Islet precursor cell (in vitro differentiated cells): ENCODE data around the gene TRIM47.
"Not testable (repeated sequence)": the region's sequence is repeated elsewhere in the genome, so short reads cannot be mapped to it uniquely, and the experiment has no call there.

Experiments used
- DNase-seq: peaks from one replicate; pipeline ENCODE4 v3.0.0-alpha.2; 2018

Gene TRIM47

GRCh38 chr17:75865404-75866188 lies 12.8 kb downstream of the TRIM47 start:
- not testable (repeated sequence) for DNase-seq

DNA sequence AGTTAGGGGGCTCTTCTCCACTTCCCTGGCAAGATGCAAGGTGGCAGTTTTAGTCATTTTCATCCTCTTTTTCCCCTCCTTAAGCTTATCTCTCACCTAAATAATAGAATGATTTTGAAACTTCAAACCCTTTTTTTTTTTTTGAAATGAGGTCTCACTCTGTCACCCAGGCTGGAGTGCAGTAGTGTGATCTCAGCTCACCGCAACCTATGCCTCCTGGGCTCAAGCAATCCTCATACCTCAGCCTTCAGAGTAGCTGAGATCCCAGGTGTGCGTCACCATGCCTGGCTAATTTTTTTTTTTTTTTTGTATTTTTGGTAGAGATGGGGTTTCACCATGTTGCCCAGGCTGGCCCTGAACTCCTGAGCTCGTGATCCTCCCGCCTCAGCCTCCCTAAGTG lies 13.5 kb downstream of the TRIM47 start:
- DNase-seq, result not testable (repeated sequence)

DNA sequence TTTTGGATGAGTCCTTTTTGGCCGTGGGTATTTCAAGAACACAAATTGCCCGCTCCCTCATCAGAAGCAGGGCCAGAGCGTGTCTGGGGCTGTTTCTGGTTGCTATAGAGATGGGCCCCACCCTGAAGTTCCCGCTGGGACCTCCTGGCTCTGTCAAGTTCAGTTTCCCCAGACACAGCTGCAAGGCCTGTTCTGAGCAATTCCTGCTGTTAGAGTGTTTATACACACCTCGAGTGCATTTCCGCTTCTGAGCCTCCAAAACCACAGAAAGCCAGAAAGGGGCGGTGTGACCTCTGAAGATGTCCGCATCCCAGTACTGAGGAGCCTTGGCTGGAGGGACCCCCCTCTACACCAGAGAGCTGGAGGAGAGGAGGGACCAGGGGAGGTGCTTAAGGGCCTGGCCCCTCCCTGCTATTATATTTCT lies 13.9 kb downstream of the TRIM47 start:
- no peak for DNase-seq

DNA sequence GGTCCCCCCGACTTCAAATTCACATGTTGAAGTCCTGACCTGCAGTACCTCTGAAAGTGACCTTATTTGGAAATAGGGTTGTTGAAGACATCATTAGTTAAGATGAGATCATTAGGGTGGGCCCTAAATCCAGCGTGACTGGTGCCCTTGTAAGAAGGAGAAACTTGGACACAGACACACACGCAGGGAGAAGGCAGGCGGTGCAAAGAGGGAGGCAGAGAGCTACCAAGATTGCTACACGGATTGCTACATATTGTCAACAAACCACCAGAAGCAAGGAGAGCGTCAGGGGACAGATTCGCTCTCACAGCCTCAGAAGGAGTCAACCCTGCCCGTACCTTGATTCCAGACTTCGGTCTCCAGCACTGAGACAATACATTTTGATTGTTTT lies 16.5 kb downstream of the TRIM47 start:
- DNase-seq, result no peak

DNA sequence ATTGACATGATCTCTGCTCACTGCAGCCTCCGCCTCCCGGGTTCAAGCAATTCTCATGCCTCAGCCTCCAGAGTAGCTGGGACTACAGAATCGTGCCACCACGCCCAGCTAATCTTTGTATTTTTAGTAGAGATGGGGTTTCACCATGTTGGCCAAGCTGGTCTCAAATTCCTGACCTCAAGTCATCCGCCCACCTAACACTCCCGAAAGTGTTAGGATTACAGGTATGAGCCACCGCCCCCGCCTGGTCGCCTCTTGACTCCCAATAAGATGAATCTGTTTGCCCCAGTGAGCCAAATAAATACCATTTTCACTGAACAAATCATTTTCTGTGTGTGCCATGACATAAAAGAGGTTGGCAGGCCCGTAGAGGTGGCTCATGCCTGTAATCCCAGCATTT lies 19.0 kb downstream of the TRIM47 start:
- not testable (repeated sequence) for DNase-seq

DNA sequence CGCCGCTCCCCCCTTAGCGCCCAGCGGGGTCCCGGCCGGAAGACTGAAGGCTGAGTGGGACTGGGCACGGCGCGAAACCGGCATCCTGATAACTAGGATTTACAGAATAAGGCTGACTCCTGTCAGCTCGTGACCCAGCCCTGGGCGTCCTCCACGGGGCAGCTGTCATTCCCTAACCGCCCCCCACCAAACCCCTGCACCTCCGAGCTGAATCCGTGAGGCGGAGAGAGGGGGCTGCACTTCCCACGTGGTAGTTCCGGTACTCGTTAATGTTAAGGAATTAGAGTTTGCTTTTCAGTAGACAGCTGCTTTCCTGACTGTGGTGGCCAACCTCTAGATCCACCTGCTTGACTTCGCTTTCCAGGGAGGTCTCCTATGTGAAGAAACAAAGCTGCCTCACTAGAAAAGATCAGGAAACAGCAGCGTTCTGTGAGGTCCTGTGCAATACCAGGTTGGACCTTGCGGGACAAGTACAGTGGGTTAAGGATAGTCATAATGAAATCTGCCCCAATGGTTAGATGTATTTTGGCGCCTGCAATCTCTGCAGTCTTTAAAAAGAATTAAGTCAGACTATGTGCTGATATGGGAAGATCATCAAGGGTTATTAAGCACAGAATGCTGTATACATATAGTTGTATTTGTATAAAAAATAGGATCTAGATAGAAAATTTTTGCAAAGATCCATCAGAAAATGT lies 22.2 kb downstream of the TRIM47 start:
- DNase-seq, result peak; percentile 83

GRCh38 chr17:75855310-75856061 lies 22.9 kb downstream of the TRIM47 start, which contains the start of gene WBP2:
WBP2 (minus strand) TSS chr17:75855335; CDS start chr17:75855297, 38 bp downstream.
- peak; percentile 100 for DNase-seq

GRCh38 chr17:75854881-75855309 lies 23.5 kb downstream of the TRIM47 start:
- DNase-seq, result no peak

DNA sequence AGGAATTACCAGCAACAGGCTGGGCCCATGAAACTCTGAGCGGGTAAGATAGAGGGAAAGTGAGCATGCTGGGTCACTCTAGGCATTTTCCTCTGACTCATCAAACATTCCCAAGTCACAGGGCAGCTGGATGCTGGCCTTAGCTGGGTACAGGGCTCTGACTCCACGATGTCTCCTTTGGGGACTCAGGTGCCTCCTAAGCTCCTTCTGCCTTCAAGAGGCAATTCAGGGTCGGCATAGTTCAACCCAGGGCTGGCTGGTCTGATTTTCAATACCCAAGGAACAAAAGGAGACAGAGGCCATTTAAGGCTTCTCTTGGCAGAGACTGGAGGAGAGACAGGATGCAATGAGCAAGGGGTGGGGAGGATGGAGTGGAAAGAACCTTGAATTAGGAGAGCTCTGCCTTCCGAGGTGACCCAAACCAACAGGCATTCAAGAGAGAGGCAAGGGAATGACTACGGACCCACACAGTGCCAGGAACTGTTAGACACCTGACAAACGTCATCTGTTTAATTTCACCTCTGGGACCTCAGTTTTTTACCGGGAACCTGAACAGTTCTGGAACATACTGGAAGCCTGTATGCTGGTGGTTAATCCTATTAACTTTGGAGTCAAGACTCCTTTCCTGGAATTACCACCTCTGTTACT lies 24.2 kb downstream of the TRIM47 start:
- peak; percentile 90 for DNase-seq

DNA sequence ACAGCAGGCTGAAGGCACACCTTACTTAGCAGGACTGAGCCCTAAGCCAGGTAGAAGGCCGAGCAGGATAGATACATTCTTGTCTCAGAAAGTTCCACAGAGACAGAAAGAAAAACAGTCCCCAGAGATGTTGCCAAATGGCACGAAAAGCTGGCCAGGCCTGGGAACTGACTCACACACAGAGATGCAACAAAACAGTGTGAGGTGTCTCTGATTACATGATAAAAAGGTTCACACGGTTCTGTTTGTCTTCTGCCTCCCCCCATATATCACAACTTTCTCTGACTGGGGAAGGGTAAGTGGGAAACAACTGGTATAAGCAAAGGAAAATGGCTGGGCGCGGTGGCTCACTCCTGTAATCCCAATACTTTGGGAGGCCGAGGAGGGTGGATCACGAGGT lies 24.9 kb downstream of the TRIM47 start:
- DNase-seq, result peak; percentile 72

- not testable (repeated sequence) for DNase-seq
These were observed 26.7 kb downstream of the TRIM47 start for GRCh38 chr17:75851693-75851991.

GRCh38 chr17:75850928-75851692 lies 27.3 kb downstream of the TRIM47 start:
- no peak for DNase-seq

DNA sequence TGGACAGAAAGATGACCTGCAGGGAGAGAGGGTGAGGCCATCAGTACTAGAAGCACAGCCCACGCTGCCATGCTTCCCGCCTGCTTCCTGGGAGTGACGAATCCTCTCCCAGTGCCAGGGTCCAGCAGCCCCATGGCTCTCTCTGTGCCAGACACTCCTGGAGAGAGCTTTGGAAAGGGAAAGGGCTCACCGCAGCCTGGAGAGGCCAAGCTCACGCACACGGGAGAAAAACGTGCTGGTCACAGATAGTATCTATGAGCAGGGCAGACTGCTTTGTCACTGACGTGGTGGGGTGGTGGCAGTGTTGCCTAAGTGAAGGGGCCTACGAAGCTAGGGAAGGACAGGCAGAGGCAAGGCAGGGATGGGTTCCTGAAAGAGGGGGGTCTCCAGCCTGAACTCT lies 28.7 kb downstream of the TRIM47 start:
- DNase-seq, result peak; percentile 53

GRCh38 chr17:75849279-75849646 lies 29.1 kb downstream of the TRIM47 start:
- DNase-seq, result no peak

DNA sequence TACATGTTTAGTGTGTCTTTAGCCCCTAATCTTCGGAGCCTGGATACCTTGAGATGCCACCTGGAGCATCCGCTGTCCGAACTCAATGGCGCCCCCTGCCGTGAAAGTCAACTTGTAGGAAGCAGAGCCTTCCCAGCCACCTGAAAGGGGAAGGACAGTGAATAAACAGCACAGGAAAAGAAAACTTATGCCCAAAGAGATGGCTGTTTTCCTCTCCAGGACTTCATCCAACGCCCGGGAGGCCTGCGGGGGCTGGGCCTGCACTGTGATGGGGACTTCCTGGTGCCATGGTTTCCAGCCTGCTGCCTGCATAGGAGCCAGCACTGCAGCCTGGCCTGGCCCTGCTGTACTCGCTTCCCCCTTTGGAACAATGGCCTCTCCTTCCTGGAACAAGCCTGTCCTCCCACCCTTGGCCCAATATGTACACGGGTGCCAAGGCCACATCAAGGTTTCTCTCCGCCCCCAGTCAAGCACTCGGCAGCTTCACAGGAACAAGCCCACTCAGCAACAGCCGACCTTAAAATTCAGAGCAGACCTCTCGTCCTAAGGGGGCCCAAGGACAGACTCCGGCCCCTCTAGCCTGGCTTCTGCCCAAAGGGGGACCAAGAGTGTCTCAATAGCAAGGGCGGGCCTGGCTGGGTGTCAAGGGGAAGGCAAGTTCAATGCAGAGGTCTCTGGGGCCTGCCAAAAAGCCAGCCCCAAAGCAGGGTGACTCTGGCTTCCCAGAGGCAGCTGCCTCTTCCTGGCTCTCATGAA lies 29.7 kb downstream of the TRIM47 start:
- peak; percentile 93 for DNase-seq

GRCh38 chr17:75847614-75848522 lies 30.5 kb downstream of the TRIM47 start:
- DNase-seq, result no peak

DNA sequence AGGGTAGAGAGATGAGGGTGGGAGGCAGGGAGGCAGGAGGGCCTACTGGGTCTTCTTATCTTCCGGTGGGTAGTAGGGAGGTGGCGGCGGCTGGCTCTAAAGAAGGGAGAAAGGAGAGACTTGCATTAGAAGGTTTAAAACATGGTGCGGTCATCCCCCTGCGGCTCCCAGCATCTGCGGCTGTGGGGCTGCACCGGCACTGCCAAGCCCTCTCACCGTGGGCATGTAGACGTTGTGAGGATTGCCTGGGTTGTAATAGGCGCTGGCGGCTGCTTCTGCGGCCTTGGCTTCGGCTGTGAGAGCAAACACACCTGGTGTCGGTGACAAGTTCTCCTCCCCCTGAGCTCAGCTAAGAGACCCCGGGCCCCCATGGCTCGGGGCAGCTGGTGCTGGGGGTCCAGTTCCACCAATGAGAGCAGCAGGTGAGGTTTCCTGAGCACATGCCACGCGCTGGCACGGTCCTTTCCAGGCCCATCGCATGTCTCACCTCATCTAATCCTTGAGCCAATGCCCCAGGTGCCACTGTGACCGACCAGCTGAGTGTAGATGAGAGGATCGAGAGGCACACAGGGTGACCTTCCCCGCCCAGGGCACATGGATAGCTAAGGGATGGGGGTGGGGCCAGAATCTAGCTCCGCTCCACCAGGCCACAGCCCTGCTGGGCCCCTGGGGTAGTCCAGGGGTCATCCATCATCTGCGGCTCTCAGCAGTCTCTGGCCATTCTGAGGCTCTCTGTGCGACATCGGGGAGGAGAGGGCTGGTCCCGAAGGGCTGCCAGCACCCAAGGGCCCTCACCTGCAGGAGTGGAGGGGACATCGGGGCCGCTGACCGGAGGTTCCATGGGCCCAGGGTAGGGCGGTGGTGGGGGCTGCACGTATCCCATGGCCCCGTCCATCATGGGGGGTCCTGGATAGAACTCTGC lies 31.4 kb downstream of the TRIM47 start:
- DNase-seq, result no peak

GRCh38 chr17:75845933-75846691 lies 32.3 kb downstream of the TRIM47 start:
- DNase-seq, result peak; percentile 88
